Measurements from ENCODE around the gene SIGLEC10. TPM values are rescaled to one million over a fixed set of nuclear protein-coding genes. Genes with fewer than 3 reads are reported as not detected.

The SIGLEC10 gene
- total RNA-seq, 1 experiment from 2014 or later = not detected

GRCh38 chr19:51389143-51389542, 28.3 kb downstream of the SIGLEC10 start:
- no peak overlapping the region for H3K4me3 ChIP-seq (replicated peaks in 1 of 2; ENCODE audit: low read depth in 1 of 2, low read length in 2 of 2)
- no peak overlapping the region for H2AFZ ChIP-seq (ENCODE audit: low read depth, low read length, poor library complexity, severe bottlenecking)
- ChIA-PET POLR2A (interaction anchor here (0.7 kb wide), 1 partner anchor 324 kb away, joined by 3 read pairs; no protein-coding TSS in a partner anchor), RAD21 (ENCODE audit: low non-redundant PET in 1 of 2, low total read pairs in 2 of 2, uncharacterized antibody in 2 of 2, unreplicated experiment in 2 of 2) (no interaction called here), CTCF (no interaction called here)
- H4K20me1 ChIP-seq (ENCODE audit: insufficient read depth) = no peaks in the 10 kb centered on the region
- no TSS peak for BruUV-seq (replicated peaks)
- H3K9me3 ChIP-seq (ENCODE audit: control insufficient read depth in 1 of 2, insufficient read depth in 1 of 2, low read depth in 1 of 2, low read length in 2 of 2) = no peaks in the 10 kb centered on the region
- no peak for ATAC-seq
- no peaks in the 10 kb centered on the region for H3K36me3 ChIP-seq (ENCODE audit: control insufficient read depth in 1 of 2, insufficient read depth in 2 of 2, low read length in 2 of 2)
- no peak overlapping the region for H3K9ac ChIP-seq (ENCODE audit: low read length)
- no peaks in the 10 kb centered on the region for H3K79me2 ChIP-seq (ENCODE audit: insufficient read depth, low read length)
- peaks cover 0 to 6% of the 10 kb centered on the region in 2 experiments; a peak in 2 of 4 replicates for H3K4me1 ChIP-seq (ENCODE audit: control insufficient read depth in 1 of 2, insufficient read depth in 2 of 2, low read length in 2 of 2)
- no peak overlapping the region for H3K4me2 ChIP-seq (ENCODE audit: low read length)
- TF ChIP-seq REST (IDR thresholded peaks at IDR 0.05; ENCODE audit: low read depth) (no peak), POLR2AphosphoS5 (IDR thresholded peaks at IDR 0.05; ENCODE audit: low read depth, low read length) (no peak), CTCF (IDR thresholded peaks at IDR 0.05 in 2 of 3, conservative IDR thresholded peaks at IDR 0.05 in 1 of 3; ENCODE audit: borderline replicate concordance in 1 of 3, insufficient read depth in 1 of 3, low read depth in 2 of 3, low read length in 2 of 3) (no peak), FOSL1 (IDR thresholded peaks at IDR 0.05; ENCODE audit: low read depth) (no peak), EZH2phosphoT487 (IDR thresholded peaks at IDR 0.05; ENCODE audit: borderline replicate concordance) (no peak), MAX (IDR thresholded peaks at IDR 0.05) (no peak)
- intact Hi-C loops (cut with micrococcal nuclease) = no loop called here
- no peaks in the 10 kb centered on the region for H3K27me3 ChIP-seq (ENCODE audit: insufficient read depth, low read length)
- H3K27ac ChIP-seq (ENCODE audit: low read depth, low read length) = no peak overlapping the region
- no peak for DNase-seq (ENCODE audit: low read depth, low spot score)
- no peaks in the 10 kb centered on the region for H3K9me2 ChIP-seq (ENCODE audit: insufficient read depth)

Data from HCT116 (cell line).